GM12878 (cell line): Measurements from ENCODE around the gene ACAD11. TPM values are rescaled to one million over a fixed set of nuclear protein-coding genes. Genes with fewer than 3 reads are reported as not detected.

Source experiments
- ATAC-seq: fragments of 200-7000 bp; cut with Tn5 transposase; 3 replicates; pipeline ENCODE4 v1.9.1; 2020; ENCODE audit warnings: mild to moderate bottlenecking, moderate library complexity
- BruUV-seq: library from RNA; stranded (reverse); fragments of 400-500 nt; replicated peaks from 2 replicates; lab custom pipeline; 2021; lab: Mats Ljungman, UMichigan
- CTCF ChIA-PET: fragments of 300-600 bp; sonication (Branson Sonifier 250); formaldehyde crosslinking; extraction: SDS; loops from one replicate; lab custom pipeline; 2021; ENCODE audit warnings: inconsistent platforms; lab: Yijun Ruan, JAX
- POLR2A ChIA-PET: fragments of 350-600 bp; formaldehyde crosslinking; extraction: SDS; loops from one replicate; lab custom pipeline; 2021; ENCODE audit warnings: inconsistent platforms; lab: Charles Lee
- RAD21 ChIA-PET: fragments of 300-600 bp; sonication (Branson Sonifier 250); formaldehyde crosslinking; loops from one replicate; lab custom pipeline; 2023; ENCODE audit warnings: antibody characterized with exemption; ENCODE audit not compliant: unreplicated experiment; lab: Charles Lee
- SMC1A ChIA-PET: fragments of 300-600 bp; sonication (Branson Sonifier 250); formaldehyde crosslinking; loops from one replicate; lab custom pipeline; 2023; ENCODE audit not compliant: unreplicated experiment, uncharacterized antibody; lab: Charles Lee
- DNase-seq: peaks from one replicate; pipeline ENCODE4 v3.0.0-alpha.2; 2011; ENCODE audit warnings: low read depth, low spot score
- FAIRE-seq: peaks from 3 replicates; lab custom pipeline; 2011; peaks lifted over from hg19 to GRCh38; lab: Jason Lieb, UNC
- H2AFZ ChIP-seq: 2 replicates; pipeline ENCODE4 v1.6.0; 2011; ENCODE audit warnings: low read depth, low read length, control low read depth; ENCODE audit not compliant: control insufficient read depth
- H3K27ac ChIP-seq: 2 replicates; pipeline ENCODE4 v1.5.1; 2011; ENCODE audit warnings: control low read depth; ENCODE audit not compliant: control insufficient read depth, insufficient read depth
- H3K27me3 ChIP-seq, 2 experiments: replicated peaks in 1 of 2; 2 replicates each; pipeline versions ENCODE4 v1.6.0 to v1.6.1; 2011; ENCODE audit warnings: low read length in 1 of 2; ENCODE audit not compliant: control insufficient read depth in 2 of 2, insufficient read depth in 2 of 2
- H3K36me3 ChIP-seq, 2 experiments: 2 replicates each; pipeline ENCODE4 v1.5.1; 2011; ENCODE audit warnings: low read length in 1 of 2; ENCODE audit not compliant: control insufficient read depth in 2 of 2, insufficient read depth in 2 of 2
- H3K4me1 ChIP-seq: 2 replicates; pipeline ENCODE4 v1.6.1; 2011; ENCODE audit warnings: mild to moderate bottlenecking, low read length, moderate library complexity, mixed read lengths; ENCODE audit not compliant: control insufficient read depth, insufficient read depth
- H3K4me2 ChIP-seq: 2 replicates; pipeline ENCODE4 v1.6.0; 2011; ENCODE audit warnings: control low read depth; ENCODE audit not compliant: control insufficient read depth, insufficient read depth
- H3K4me3 ChIP-seq: fragments of 200-600 bp; sonication (generic); 2 replicates; pipeline ENCODE4 v1.5.1; 2016
- H3K79me2 ChIP-seq: 2 replicates; pipeline ENCODE4 v1.6.0; 2011; ENCODE audit warnings: low read length; ENCODE audit not compliant: control insufficient read depth, insufficient read depth
- H3K9ac ChIP-seq: 2 replicates; pipeline ENCODE4 v1.8.0; 2011; ENCODE audit warnings: low read length, control low read depth, mixed read lengths; ENCODE audit not compliant: control insufficient read depth, insufficient read depth
- H3K9me3 ChIP-seq: replicated peaks from 3 replicates; pipeline ENCODE4 v1.5.1; 2011; ENCODE audit warnings: mild to moderate bottlenecking, low read length; ENCODE audit not compliant: control insufficient read depth, insufficient read depth
- H4K20me1 ChIP-seq: 2 replicates; pipeline ENCODE4 v1.6.0; 2011; ENCODE audit not compliant: control insufficient read depth, insufficient read depth
- DPF2 ChIP-seq: fragments of 450-650 bp; IDR thresholded peaks from 2 replicates; pipeline ENCODE4 v1.6.1; 2017; ENCODE audit warnings: mild to moderate bottlenecking
- EED ChIP-seq: sonication (generic); IDR thresholded peaks from 2 replicates; pipeline ENCODE4 v1.6.1; 2016; ENCODE audit warnings: antibody characterized with exemption, low read depth
- HDAC6 ChIP-seq: fragments of 200-600 bp; sonication (generic); IDR thresholded peaks from one replicate; pipeline ENCODE4 v1.8.0; 2017; ENCODE audit warnings: antibody characterized with exemption; ENCODE audit not compliant: unreplicated experiment
- JUND ChIP-seq: IDR thresholded peaks from 2 replicates; pipeline ENCODE4 v1.6.1; 2012; ENCODE audit warnings: low read depth, mild to moderate bottlenecking, low read length, improper control_type of control experiment, moderate library complexity
- KLF5 ChIP-seq: fragments of 450-650 bp; IDR thresholded peaks from 2 replicates; pipeline ENCODE4 v1.6.1; 2014; ENCODE audit warnings: mild to moderate bottlenecking; ENCODE audit not compliant: partially characterized antibody
- MYB ChIP-seq: fragments of 150-350 bp; IDR thresholded peaks from 2 replicates; pipeline ENCODE4 v1.6.1; 2014; ENCODE audit warnings: mild to moderate bottlenecking, low read depth, low read length, borderline replicate concordance
- NFXL1 ChIP-seq: fragments of 450-650 bp; IDR thresholded peaks from 2 replicates; pipeline ENCODE4 v1.6.1; 2017; ENCODE audit warnings: antibody characterized with exemption, mild to moderate bottlenecking, borderline replicate concordance
- NR2C2 ChIP-seq: IDR thresholded peaks from 2 replicates; pipeline ENCODE4 v1.6.1; 2011; ENCODE audit warnings: borderline replicate concordance, low read depth; ENCODE audit not compliant: control insufficient read depth, insufficient read length
- RUNX3 ChIP-seq: IDR thresholded peaks from 2 replicates; pipeline ENCODE4 v1.6.1; 2012; ENCODE audit warnings: low read length, inconsistent platforms
- TCF3 ChIP-seq: IDR thresholded peaks from 2 replicates; pipeline ENCODE4 v1.6.1; 2012; ENCODE audit warnings: low read depth, mild to moderate bottlenecking, low read length, borderline replicate concordance; ENCODE audit not compliant: insufficient read depth
- WGBS: methylation state at CpG from one replicate; pipeline ENCODE4 v1.1.6; 2016; ENCODE audit warnings: low lambda C conversion rate; ENCODE audit not compliant: insufficient replicate concordance, insufficient coverage; ENCODE audit errors: missing lambda C conversion rate; 5-methylcytosine and 5-hydroxymethylcytosine counted together
- in situ Hi-C: fragments of 300-500 bp; cut with MboI; formaldehyde crosslinking; loops from 9 replicates; pipeline ENCODE4 v1.14.3; 2018; ENCODE audit warnings: mixed read lengths
- intact Hi-C: fragments of 100-400 bp; cut with micrococcal nuclease; formaldehyde crosslinking; loops from one replicate; pipeline ENCODE4 v1.14.2; 2022; ENCODE audit not compliant: unreplicated experiment
- polyA plus RNA-seq, 11 experiments: library from polyadenylated mRNA; depleted of rRNA in 4 of 11; unstranded in 6 of 11; stranded (reverse) in 5 of 11; fragments of >200 nt; fragmentation: Nextera tagmentation in 4 of 11; fragmentation: Illumina TruSeq in 1 of 11; extraction: Ambion mirVana in 4 of 11; extraction: Trizol in 1 of 11; gene quantifications; 1 replicate in 1 of 11; 2 replicates in 10 of 11; pipeline versions ENCODE4 v1.2.1 to v1.2.3, GENCODE V29; 2011 to 2016; ENCODE audit warnings: inconsistent platforms in 2 of 11, missing spikeins in 2 of 11, low read depth in 1 of 11
- total RNA-seq, 4 experiments: library from RNA; depleted of rRNA in 3 of 4; stranded (reverse); fragments of >200 nt in 3 of 4; fragmentation: Illumina TruSeq in 1 of 4; extraction: Trizol in 1 of 4; gene quantifications; 2 replicates each; pipeline versions ENCODE4 v1.2.1 to v1.2.3, GENCODE V29; 2013 to 2021
- TF ChIP-seq, protein P1 (sequence below): fragments of 150-350 bp; IDR thresholded peaks from 2 replicates; pipeline ENCODE4 v1.6.1; 2014; ENCODE audit warnings: mild to moderate bottlenecking, low read depth, low read length
- TF ChIP-seq, protein P2 (sequence below): IDR thresholded peaks from 2 replicates; pipeline ENCODE4 v1.6.1; 2011; ENCODE audit warnings: borderline replicate concordance, low read depth, mild to moderate bottlenecking, moderate library complexity, mixed read lengths, low read length; ENCODE audit not compliant: insufficient read depth; ENCODE audit errors: extremely low read length
- TF ChIP-seq, protein P3 (sequence below): IDR thresholded peaks from 2 replicates; pipeline ENCODE4 v1.6.1; 2011; ENCODE audit warnings: low read depth, low read length, improper control_type of control experiment, borderline replicate concordance

ACAD11 gene
- total and polyA plus RNA-seq, 10 of the 15 experiments (the other 5 are each of a cell fraction or from before 2014, with no cell fraction given), result 2.4 to 15.9 (median 10.4) TPM

DNA sequence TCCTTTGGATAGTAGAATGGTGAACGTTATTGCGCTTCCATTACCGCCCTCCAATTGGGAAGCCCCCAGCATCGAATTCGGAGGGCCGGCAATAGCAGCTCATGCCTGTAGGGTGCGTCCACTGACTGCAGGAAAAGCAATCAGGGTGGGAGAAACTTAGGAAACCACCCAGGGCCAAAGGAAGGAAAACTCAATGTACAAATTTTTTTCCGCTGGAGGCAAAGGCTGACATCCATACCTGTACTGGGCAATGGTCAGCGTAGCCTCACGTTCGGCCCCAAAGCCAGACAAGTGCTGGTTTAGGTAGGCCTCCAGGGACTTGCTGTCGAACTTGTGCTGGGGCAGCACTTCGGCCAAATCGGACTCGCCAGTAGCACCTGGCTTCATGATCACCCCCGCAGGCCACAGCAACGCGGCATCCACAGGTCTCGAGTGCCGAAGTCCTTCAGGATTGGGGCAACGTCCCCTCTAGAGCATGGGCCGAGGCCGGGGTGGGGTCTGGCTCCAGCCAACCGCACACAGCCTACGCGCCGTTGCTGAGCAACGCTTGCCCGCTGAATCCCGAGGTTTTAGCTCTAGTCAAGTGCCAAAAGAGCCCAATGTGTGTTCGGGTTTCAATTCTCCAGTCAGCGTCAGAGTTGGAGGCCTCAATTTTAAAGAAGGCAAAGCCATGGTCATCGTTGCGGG lies at the start of gene ACAD11 (continued):
- TF ChIP-seq NR2C2, result no peak
- TF ChIP-seq EED, result peak; percentile 54; the same call in 1 of the 2 replicates
- peak; percentile 8; the same call in 1 of the 2 replicates for TF ChIP-seq DPF2
- TF ChIP-seq, protein P1, sequence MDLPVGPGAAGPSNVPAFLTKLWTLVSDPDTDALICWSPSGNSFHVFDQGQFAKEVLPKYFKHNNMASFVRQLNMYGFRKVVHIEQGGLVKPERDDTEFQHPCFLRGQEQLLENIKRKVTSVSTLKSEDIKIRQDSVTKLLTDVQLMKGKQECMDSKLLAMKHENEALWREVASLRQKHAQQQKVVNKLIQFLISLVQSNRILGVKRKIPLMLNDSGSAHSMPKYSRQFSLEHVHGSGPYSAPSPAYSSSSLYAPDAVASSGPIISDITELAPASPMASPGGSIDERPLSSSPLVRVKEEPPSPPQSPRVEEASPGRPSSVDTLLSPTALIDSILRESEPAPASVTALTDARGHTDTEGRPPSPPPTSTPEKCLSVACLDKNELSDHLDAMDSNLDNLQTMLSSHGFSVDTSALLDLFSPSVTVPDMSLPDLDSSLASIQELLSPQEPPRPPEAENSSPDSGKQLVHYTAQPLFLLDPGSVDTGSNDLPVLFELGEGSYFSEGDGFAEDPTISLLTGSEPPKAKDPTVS, result no peak
- TF ChIP-seq, all 136 proteins: peak for 25

DNA sequence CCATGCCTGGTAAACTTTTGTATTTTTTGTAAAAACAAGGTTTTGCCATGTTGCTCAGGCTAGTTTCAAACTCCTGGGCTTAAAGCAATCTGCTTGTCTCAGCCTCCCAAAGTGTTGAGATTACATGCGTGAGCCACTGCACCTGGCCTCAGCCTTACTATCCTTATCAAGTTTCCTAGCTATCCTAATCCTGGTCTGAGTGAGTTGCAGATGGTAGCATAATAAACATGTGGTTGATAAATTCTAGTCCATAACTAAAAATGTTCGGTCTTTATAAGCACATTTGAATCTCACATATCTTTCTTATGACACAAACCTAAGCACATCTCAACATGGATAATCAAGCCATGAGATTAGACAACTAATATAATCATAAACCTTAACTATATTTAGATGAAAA lies 44.1 kb upstream of the ACAD11 start:
- Histone ChIP-seq H3K4me1 (no peaks in the 10 kb centered on the region), H3K36me3 (no peaks in the 10 kb centered on the region; a peak in 1 of 4 replicates), H3K79me2 (no peaks in the 10 kb centered on the region), H3K9me3 (no peaks in the 10 kb centered on the region), H2AFZ (no peak overlapping the region), H3K4me3 (no peak overlapping the region), H3K9ac (no peak overlapping the region), H3K27ac (no peak overlapping the region)
- POLR2A ChIA-PET, result no interaction called here
- 100% methylated on average over 2 of the region's 2 CpGs for WGBS
- FAIRE-seq (no peak), ATAC-seq (no peak), DNase-seq (no peak)
- intact Hi-C loops, result no loop called here
- no TSS peak for BruUV-seq
- SMC1A ChIA-PET, result no interaction called here
- CTCF ChIA-PET, result interaction anchor here (0.7 to 1.3 kb wide), 2 partner anchors 9 to 595 kb away, joined by 4 to 5 read pairs; no protein-coding TSS in a partner anchor
- TF ChIP-seq RUNX3, result no peak
- no peak for TF ChIP-seq TCF3
- TF ChIP-seq, protein P2, sequence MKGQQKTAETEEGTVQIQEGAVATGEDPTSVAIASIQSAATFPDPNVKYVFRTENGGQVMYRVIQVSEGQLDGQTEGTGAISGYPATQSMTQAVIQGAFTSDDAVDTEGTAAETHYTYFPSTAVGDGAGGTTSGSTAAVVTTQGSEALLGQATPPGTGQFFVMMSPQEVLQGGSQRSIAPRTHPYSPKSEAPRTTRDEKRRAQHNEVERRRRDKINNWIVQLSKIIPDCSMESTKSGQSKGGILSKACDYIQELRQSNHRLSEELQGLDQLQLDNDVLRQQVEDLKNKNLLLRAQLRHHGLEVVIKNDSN, result no peak
- TF ChIP-seq JUND, result no peak
- TF ChIP-seq, protein P3, sequence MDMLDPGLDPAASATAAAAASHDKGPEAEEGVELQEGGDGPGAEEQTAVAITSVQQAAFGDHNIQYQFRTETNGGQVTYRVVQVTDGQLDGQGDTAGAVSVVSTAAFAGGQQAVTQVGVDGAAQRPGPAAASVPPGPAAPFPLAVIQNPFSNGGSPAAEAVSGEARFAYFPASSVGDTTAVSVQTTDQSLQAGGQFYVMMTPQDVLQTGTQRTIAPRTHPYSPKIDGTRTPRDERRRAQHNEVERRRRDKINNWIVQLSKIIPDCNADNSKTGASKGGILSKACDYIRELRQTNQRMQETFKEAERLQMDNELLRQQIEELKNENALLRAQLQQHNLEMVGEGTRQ, result no peak
- no peak for TF ChIP-seq MYB
- no peak for TF ChIP-seq HDAC6
- no peak for TF ChIP-seq KLF5
- TF ChIP-seq NFXL1, result no peak
- TF ChIP-seq, all 136 proteins: peak for 0
- H4K20me1 ChIP-seq, result no peaks in the 10 kb centered on the region
- H3K27me3 ChIP-seq, result no peaks in the 10 kb centered on the region
- RAD21 ChIA-PET, result no interaction called here
- no peak overlapping the region for H3K4me2 ChIP-seq
- in situ Hi-C loops, result no loop called here
